HepG2 (cell line): ENCODE measurements around the gene DYDC2. TPM values are rescaled to one million over a fixed set of nuclear protein-coding genes. Genes with fewer than 3 reads are reported as not detected.

Experiments
- CBX5 ChIP-seq: sonication (generic); formaldehyde crosslinking; IDR thresholded peaks from 2 replicates; pipeline ENCODE4 v1.4.0; 2020; ENCODE audit warnings: missing genetic modification reagents, borderline replicate concordance
- CSRNP2 ChIP-seq: sonication (generic); formaldehyde crosslinking; conservative IDR thresholded peaks from 2 replicates; pipeline ENCODE4 v1.8.0; 2022; ENCODE audit warnings: low read depth, missing genetic modification reagents
- FOXK1 ChIP-seq: sonication (generic); formaldehyde crosslinking; IDR thresholded peaks from 2 replicates; pipeline ENCODE4 v1.4.0; 2020; ENCODE audit warnings: low read depth, missing genetic modification reagents, borderline replicate concordance
- HNRNPUL1 ChIP-seq: fragments of 200-400 bp; formaldehyde crosslinking; IDR thresholded peaks from 2 replicates; pipeline ENCODE4 v1.6.1; 2017; ENCODE audit warnings: low read depth, mild to moderate bottlenecking, low read length, moderate library complexity
- IKZF1 ChIP-seq: fragments of 450-650 bp; IDR thresholded peaks from 2 replicates; pipeline ENCODE4 v1.7.1; 2016
- LBX2 ChIP-seq: sonication (generic); formaldehyde crosslinking; IDR thresholded peaks from 2 replicates; pipeline ENCODE4 v1.5.0; 2020; ENCODE audit warnings: missing genetic modification reagents, mild to moderate bottlenecking, borderline replicate concordance
- NAIF1 ChIP-seq: sonication (generic); formaldehyde crosslinking; IDR thresholded peaks from 2 replicates; pipeline ENCODE4 v1.5.0; 2020; ENCODE audit warnings: mild to moderate bottlenecking, missing genetic modification reagents, borderline replicate concordance
- NPAS2 ChIP-seq: sonication (generic); formaldehyde crosslinking; IDR thresholded peaks from 2 replicates; pipeline ENCODE4 v1.8.0; 2022; ENCODE audit warnings: mild to moderate bottlenecking, missing genetic modification reagents, borderline replicate concordance
- PHF8 ChIP-seq: sonication (generic); formaldehyde crosslinking; IDR thresholded peaks from 2 replicates; pipeline ENCODE4 v1.5.0; 2020; ENCODE audit warnings: missing genetic modification reagents
- RNF219 ChIP-seq: sonication (generic); formaldehyde crosslinking; IDR thresholded peaks from 2 replicates; pipeline ENCODE4 v1.5.0; 2020; ENCODE audit warnings: mild to moderate bottlenecking, missing genetic modification reagents
- SP140L ChIP-seq: sonication (generic); formaldehyde crosslinking; IDR thresholded peaks from 2 replicates; pipeline ENCODE4 v1.4.0; 2020; ENCODE audit warnings: missing genetic modification reagents, borderline replicate concordance
- SP5 ChIP-seq: IDR thresholded peaks from 2 replicates; pipeline ENCODE4 v1.6.1; 2016; ENCODE audit warnings: low read depth, borderline replicate concordance
- ZBTB25 ChIP-seq: IDR thresholded peaks from 2 replicates; pipeline ENCODE4 v1.6.1; 2018; ENCODE audit warnings: missing genetic modification reagents
- ZBTB38 ChIP-seq: sonication (generic); formaldehyde crosslinking; IDR thresholded peaks from 2 replicates; pipeline ENCODE4 v1.5.1; 2020; ENCODE audit warnings: mild to moderate bottlenecking, missing genetic modification reagents
- ZFP91 ChIP-seq: sonication (generic); formaldehyde crosslinking; IDR thresholded peaks from 2 replicates; pipeline ENCODE4 v1.9.0; 2022; ENCODE audit warnings: missing genetic modification reagents, mild to moderate bottlenecking, borderline replicate concordance
- ZGPAT ChIP-seq: IDR thresholded peaks from 2 replicates; pipeline ENCODE4 v1.6.1; 2016; ENCODE audit warnings: mild to moderate bottlenecking
- ZMYM3 ChIP-seq: sonication (generic); formaldehyde crosslinking; IDR thresholded peaks from 2 replicates; pipeline ENCODE4 v1.5.1; 2020; ENCODE audit warnings: mild to moderate bottlenecking, missing genetic modification reagents
- ZNF264 ChIP-seq: sonication (generic); formaldehyde crosslinking; IDR thresholded peaks from 2 replicates; pipeline ENCODE4 v1.4.0; 2020; ENCODE audit warnings: missing genetic modification reagents
- ZNF431 ChIP-seq: sonication (generic); formaldehyde crosslinking; IDR thresholded peaks from 2 replicates; pipeline ENCODE4 v1.9.0; 2022; ENCODE audit warnings: missing genetic modification reagents, low read depth, mild to moderate bottlenecking, borderline replicate concordance
- ZNF556 ChIP-seq: sonication (generic); formaldehyde crosslinking; IDR thresholded peaks from 2 replicates; pipeline ENCODE4 v1.4.0; 2020; ENCODE audit warnings: mild to moderate bottlenecking, missing genetic modification reagents, borderline replicate concordance
- ZNF619 ChIP-seq: sonication (generic); formaldehyde crosslinking; IDR thresholded peaks from 2 replicates; pipeline ENCODE4 v1.4.0; 2020; ENCODE audit warnings: mild to moderate bottlenecking, missing genetic modification reagents
- ZNF7 ChIP-seq: IDR thresholded peaks from 2 replicates; pipeline ENCODE4 v1.6.1; 2016; ENCODE audit warnings: missing biosample characterization, missing genetic modification reagents
- ZSCAN20 ChIP-seq: sonication (generic); formaldehyde crosslinking; IDR thresholded peaks from 2 replicates; pipeline ENCODE4 v1.4.0; 2020; ENCODE audit warnings: missing genetic modification reagents, mild to moderate bottlenecking, borderline replicate concordance
- polyA plus RNA-seq, 8 experiments: library from polyadenylated mRNA; depleted of rRNA in 3 of 8; stranded (reverse) in 7 of 8; unstranded in 1 of 8; fragments of >200 nt; fragmentation: Illumina TruSeq in 4 of 8; extraction: Trizol in 4 of 8; gene quantifications; 2 replicates each; pipeline versions ENCODE4 v1.2.1 to v1.2.3, GENCODE V29; 2011 to 2016; ENCODE audit warnings: low read depth in 4 of 8, missing spikeins in 1 of 8, mixed read lengths in 1 of 8; ENCODE audit not compliant: insufficient read depth in 1 of 8
- total RNA-seq, 5 experiments: library from RNA; depleted of rRNA; stranded (reverse); fragments of >200 nt; fragmentation: Illumina TruSeq; extraction: Trizol; gene quantifications; 2 replicates each; pipeline ENCODE4 v1.2.3, GENCODE V29; 2016; ENCODE audit warnings: low read depth in 1 of 5

The DYDC2 gene
- total and polyA plus RNA-seq, 2 of the 13 experiments (the other 11 are each of a cell fraction or from before 2014, with no cell fraction given), result 0.98 to 2.3 TPM

GRCh38 chr10:80407812-80408241 lies 51.2 kb downstream of the DYDC2 start (continued):
- TF ChIP-seq ZSCAN20 (CRISPR knock-in tag), result no peak
- TF ChIP-seq LBX2 (CRISPR knock-in tag), result peak; percentile 34; the same call in 1 of the 2 replicates
- TF ChIP-seq NAIF1, result peak; percentile 44; the same call in 1 of the 2 replicates
- TF ChIP-seq ZMYM3 (CRISPR knock-in tag), result no peak; the same call in 1 of the 2 replicates
- no peak for TF ChIP-seq HNRNPUL1
- TF ChIP-seq CSRNP2 (CRISPR knock-in tag), result no peak
- TF ChIP-seq ZNF7, result no peak
- TF ChIP-seq ZFP91 (CRISPR knock-in tag), result peak; percentile 28; the same call in 1 of the 2 replicates
- TF ChIP-seq FOXK1 (CRISPR knock-in tag), result no peak
- TF ChIP-seq IKZF1, result no peak
- no peak for TF ChIP-seq SP140L (CRISPR knock-in tag)
- TF ChIP-seq ZNF556, result peak; percentile 50; the same call in 1 of the 2 replicates
- no peak for TF ChIP-seq ZNF619
- no peak for TF ChIP-seq ZNF431 (CRISPR knock-in tag)
- TF ChIP-seq ZBTB25 (CRISPR knock-in tag), result 0 out of 2 replicates have a peak, but pooled peaks have one; percentile 15
- TF ChIP-seq CBX5 (CRISPR knock-in tag), result no peak
- TF ChIP-seq ZBTB38 (CRISPR knock-in tag), result no peak
- no peak for TF ChIP-seq ZNF264
- TF ChIP-seq PHF8 (CRISPR knock-in tag), result no peak
- no peak for TF ChIP-seq ZGPAT (CRISPR knock-in tag)
- TF ChIP-seq RNF219 (CRISPR knock-in tag), result no peak
- TF ChIP-seq SP5 (CRISPR knock-in tag), result no peak
- no peak for TF ChIP-seq NPAS2 (CRISPR knock-in tag)
